ENCODE results near the gene HIPK2.

- TF ChIP-seq CTCF (IDR thresholded peaks at IDR 0.05) = no peak
- no peak for TF ChIP-seq RFX5 (IDR thresholded peaks at IDR 0.05)
- TF ChIP-seq CBX8 (IDR thresholded peaks at IDR 0.05) = no peak
- no peak for TF ChIP-seq BCL3 (IDR thresholded peaks at IDR 0.05)
- no peak for TF ChIP-seq MAFK (IDR thresholded peaks at IDR 0.05; ENCODE audit: partially characterized antibody)
- no peak for TF ChIP-seq NR3C1 (IDR thresholded peaks at IDR 0.05)
- TF ChIP-seq, protein P1, sequence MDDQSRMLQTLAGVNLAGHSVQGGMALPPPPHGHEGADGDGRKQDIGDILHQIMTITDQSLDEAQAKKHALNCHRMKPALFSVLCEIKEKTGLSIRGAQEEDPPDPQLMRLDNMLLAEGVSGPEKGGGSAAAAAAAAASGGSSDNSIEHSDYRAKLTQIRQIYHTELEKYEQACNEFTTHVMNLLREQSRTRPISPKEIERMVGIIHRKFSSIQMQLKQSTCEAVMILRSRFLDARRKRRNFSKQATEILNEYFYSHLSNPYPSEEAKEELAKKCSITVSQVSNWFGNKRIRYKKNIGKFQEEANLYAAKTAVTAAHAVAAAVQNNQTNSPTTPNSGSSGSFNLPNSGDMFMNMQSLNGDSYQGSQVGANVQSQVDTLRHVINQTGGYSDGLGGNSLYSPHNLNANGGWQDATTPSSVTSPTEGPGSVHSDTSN (IDR thresholded peaks at IDR 0.05) = no peak
- TF ChIP-seq REST (IDR thresholded peaks at IDR 0.05) = no peak
- no peak for TF ChIP-seq RAD21 (conservative IDR thresholded peaks at IDR 0.05 in 1 of 2, IDR thresholded peaks at IDR 0.05 in 1 of 2)
- TF ChIP-seq POLR2A (IDR thresholded peaks at IDR 0.05; ENCODE audit: low read length) = no peak
- TF ChIP-seq USF2 (IDR thresholded peaks at IDR 0.05) = no peak
- no peak for TF ChIP-seq CEBPB (IDR thresholded peaks at IDR 0.05)
These were observed 90.4 kb downstream of the HIPK2 start for GRCh38 chr7:139687211-139687954.

Data from A549 (cell line).